Thyroid gland (tissue), 4 donors: Measurements from ENCODE around the gene DIP2B. TPM values are rescaled to one million over a fixed set of nuclear protein-coding genes. Genes with fewer than 3 reads are reported as not detected.
"Not testable (repeated sequence)": the region's sequence is repeated elsewhere in the genome, so short reads cannot be mapped to it uniquely, and the experiment has no call there.

Experiments used
- DNase-seq, 2 donors: peaks; one replicate each; pipeline ENCODE4 v3.0.0-alpha.2; 2019
- H3K27ac ChIP-seq, 3 donors: fragments of 200-600 bp; sonication (generic); 1 replicate in 2 of 3; 2 replicates in 1 of 3; pipeline ENCODE4 v1.5.1; 2016 to 2019; ENCODE audit warnings: mild to moderate bottlenecking in 1 of 3, moderate library complexity in 1 of 3
- H3K27me3 ChIP-seq: fragments of 200-600 bp; sonication (generic); one replicate; pipeline ENCODE4 v1.5.1; 2019
- H3K36me3 ChIP-seq, 2 donors: fragments of 200-600 bp; sonication (generic); one replicate each; pipeline ENCODE4 v1.5.1; 2016 to 2019
- H3K4me1 ChIP-seq, 2 donors: fragments of 200-600 bp; sonication (generic); one replicate each; pipeline ENCODE4 v1.5.1; 2017 to 2019
- H3K4me3 ChIP-seq, 3 donors: fragments of 200-600 bp; sonication (generic); replicated peaks in 1 of 3; 1 replicate in 2 of 3; 2 replicates in 1 of 3; pipeline ENCODE4 v1.5.1; 2016; ENCODE audit warnings: mild to moderate bottlenecking in 1 of 3
- H3K9me3 ChIP-seq: fragments of 200-600 bp; sonication (generic); one replicate; pipeline ENCODE4 v1.5.1; 2017
- POLR2A ChIP-seq, 2 donors: fragments of 450-650 bp; IDR thresholded peaks; one replicate each; pipeline ENCODE4 v1.6.1; 2017; ENCODE audit warnings: antibody characterized with exemption in 2 of 2, mild to moderate bottlenecking in 2 of 2, moderate library complexity in 1 of 2
- WGBS, 2 donors: methylation state at CpG; one replicate each; pipeline ENCODE4 v1.1.5; 2017; 5-methylcytosine and 5-hydroxymethylcytosine counted together
- intact Hi-C: fragments of 100-400 bp; cut with DNase I; formaldehyde crosslinking; loops from one replicate; pipeline ENCODE4 v1.15.1; 2023
- total RNA-seq, 4 donors: library from RNA; depleted of rRNA; stranded (reverse); fragments of >200 nt; gene quantifications; one replicate each; pipeline ENCODE4 v1.2.3, GENCODE V29; 2016
- TF ChIP-seq, protein P1 (sequence below), 6 experiments: fragments of 200-600 bp in 3 of 6; fragments of 450-650 bp in 3 of 6; sonication (generic) in 3 of 6; IDR thresholded peaks; one replicate each; pipeline ENCODE4 v1.5.1; 2016 to 2019; ENCODE audit warnings: antibody characterized with exemption in 6 of 6, mild to moderate bottlenecking in 2 of 6, inconsistent platforms in 1 of 6, moderate library complexity in 1 of 6

Gene DIP2B
- total RNA-seq, 4 donors from 2014 or later = 27.7 to 45.7 (median 32.4) TPM

DNA sequence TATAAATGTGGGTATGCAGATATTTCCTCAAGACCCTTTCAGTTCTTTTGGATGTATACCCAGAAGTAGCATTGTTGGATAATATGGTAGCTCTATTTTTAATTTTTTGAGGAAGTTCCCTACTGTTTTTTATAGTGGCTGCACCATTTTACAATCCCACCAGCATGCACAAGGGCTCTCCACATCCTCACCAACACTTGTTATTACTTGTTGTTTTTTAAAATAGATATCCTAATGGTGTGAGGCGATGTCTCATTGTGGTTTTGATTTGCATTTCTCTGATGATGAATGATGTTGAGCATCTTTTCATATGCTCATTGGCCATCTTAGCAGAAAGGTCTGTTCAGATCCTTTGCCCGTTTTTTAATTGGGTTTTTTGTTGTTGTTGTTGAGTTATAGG, 47.1 kb downstream of the DIP2B start:
- no peak overlapping the region for H3K4me3 ChIP-seq
- H3K4me1 ChIP-seq = no peaks in the 10 kb centered on the region
- WGBS, 2 donors = 97 to 98% methylated on average over 2 of the region's 2 CpGs
- DNase-seq = no peak
- H3K36me3 ChIP-seq = no peaks in the 10 kb centered on the region
- TF ChIP-seq, protein P1, sequence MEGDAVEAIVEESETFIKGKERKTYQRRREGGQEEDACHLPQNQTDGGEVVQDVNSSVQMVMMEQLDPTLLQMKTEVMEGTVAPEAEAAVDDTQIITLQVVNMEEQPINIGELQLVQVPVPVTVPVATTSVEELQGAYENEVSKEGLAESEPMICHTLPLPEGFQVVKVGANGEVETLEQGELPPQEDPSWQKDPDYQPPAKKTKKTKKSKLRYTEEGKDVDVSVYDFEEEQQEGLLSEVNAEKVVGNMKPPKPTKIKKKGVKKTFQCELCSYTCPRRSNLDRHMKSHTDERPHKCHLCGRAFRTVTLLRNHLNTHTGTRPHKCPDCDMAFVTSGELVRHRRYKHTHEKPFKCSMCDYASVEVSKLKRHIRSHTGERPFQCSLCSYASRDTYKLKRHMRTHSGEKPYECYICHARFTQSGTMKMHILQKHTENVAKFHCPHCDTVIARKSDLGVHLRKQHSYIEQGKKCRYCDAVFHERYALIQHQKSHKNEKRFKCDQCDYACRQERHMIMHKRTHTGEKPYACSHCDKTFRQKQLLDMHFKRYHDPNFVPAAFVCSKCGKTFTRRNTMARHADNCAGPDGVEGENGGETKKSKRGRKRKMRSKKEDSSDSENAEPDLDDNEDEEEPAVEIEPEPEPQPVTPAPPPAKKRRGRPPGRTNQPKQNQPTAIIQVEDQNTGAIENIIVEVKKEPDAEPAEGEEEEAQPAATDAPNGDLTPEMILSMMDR (IDR thresholded peaks at IDR 0.05) = no peak
- TF ChIP-seq POLR2A (IDR thresholded peaks at IDR 0.05) = no peak
- H3K27me3 ChIP-seq = no peaks in the 10 kb centered on the region
- no peak overlapping the region for H3K27ac ChIP-seq
- no peaks in the 10 kb centered on the region for H3K9me3 ChIP-seq
- intact Hi-C loops = no loop called here

DNA sequence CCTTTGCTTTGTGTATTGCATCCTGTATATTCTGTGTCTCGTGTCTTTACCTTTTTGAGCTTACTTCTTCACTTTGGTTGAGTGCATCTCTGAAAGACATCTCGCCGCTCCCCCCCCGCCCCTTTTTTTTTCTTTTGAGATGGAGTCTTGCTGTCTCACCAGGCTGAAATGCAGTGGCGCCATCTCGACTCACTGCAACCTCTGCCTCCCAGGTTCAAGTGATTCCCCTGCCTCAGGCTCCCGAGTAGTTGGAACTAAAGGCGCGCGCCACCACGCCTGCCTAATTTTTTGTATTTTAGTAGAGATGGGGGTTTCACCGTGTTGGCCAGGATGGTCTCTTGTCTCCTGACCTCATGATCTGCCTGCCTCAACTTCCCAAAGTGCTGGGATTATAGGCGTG, 49.9 kb downstream of the DIP2B start:
- H3K36me3 ChIP-seq = no peaks in the 10 kb centered on the region
- no peak overlapping the region for H3K4me3 ChIP-seq
- intact Hi-C loops = no loop called here
- 95 to 96% methylated on average over 13 of the region's 13 CpGs for WGBS, 2 donors
- H3K27me3 ChIP-seq = no peaks in the 10 kb centered on the region
- no peak overlapping the region for H3K27ac ChIP-seq
- TF ChIP-seq POLR2A (IDR thresholded peaks at IDR 0.05) = no peak
- TF ChIP-seq, protein P1 (IDR thresholded peaks at IDR 0.05) = no peak
- DNase-seq = no peak
- H3K9me3 ChIP-seq = no peaks in the 10 kb centered on the region
- H3K4me1 ChIP-seq = no peaks in the 10 kb centered on the region

DNA sequence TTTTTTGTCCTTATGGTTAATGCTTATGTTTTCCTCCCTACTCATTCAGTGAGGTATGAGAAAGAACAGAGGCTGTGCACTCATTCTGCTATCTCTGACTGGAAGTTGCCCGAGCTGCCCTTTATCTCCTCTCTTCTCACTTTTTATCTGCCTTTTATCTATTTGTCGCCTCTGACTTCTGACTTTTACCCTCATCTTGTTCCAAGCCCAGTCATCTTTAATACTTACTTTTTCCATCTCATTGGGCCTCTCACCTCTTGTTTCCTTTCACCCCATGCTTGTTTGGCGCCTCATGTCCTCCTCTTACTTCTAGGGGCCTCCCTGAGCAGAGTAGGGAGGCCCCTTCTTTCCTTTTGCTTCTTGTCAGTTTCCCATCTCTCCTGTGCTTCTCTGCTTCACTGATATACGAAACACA, 50.7 kb downstream of the DIP2B start:
- H3K27ac ChIP-seq = no peak overlapping the region
- no peaks in the 10 kb centered on the region for H3K9me3 ChIP-seq
- H3K4me1 ChIP-seq = no peaks in the 10 kb centered on the region
- WGBS, 2 donors = 93% methylated on average over 4 of the region's 4 CpGs
- TF ChIP-seq, protein P1 (IDR thresholded peaks at IDR 0.05) = no peak
- no peak for TF ChIP-seq POLR2A (IDR thresholded peaks at IDR 0.05)
- intact Hi-C loops = no loop called here
- no peaks in the 10 kb centered on the region for H3K36me3 ChIP-seq
- no peak for DNase-seq
- H3K4me3 ChIP-seq = no peak overlapping the region
- no peaks in the 10 kb centered on the region for H3K27me3 ChIP-seq

DNA sequence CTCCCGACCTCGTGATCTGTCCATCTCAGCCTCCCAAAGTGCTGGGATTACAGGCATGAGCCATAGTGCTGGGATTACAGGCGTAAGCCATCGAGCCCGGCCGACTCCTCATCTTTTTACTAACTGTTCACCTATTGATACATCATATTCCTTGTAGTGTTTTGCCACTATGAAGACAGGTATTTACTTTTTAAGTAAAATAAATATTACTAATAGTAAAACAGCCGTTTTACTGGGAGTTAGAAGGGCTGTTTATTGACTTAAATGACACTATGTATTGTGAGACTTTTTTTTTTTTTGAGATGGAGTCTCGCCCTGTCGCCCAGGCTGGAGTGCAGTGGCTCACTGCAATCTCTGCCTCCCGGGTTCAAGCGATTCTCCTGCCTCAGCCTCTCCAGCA, 51.5 kb downstream of the DIP2B start:
- 94 to 97% methylated on average over 11 of the region's 11 CpGs for WGBS, 2 donors
- TF ChIP-seq, protein P1 (IDR thresholded peaks at IDR 0.05) = no peak
- TF ChIP-seq POLR2A (IDR thresholded peaks at IDR 0.05) = no peak
- no peaks in the 10 kb centered on the region for H3K4me1 ChIP-seq
- H3K9me3 ChIP-seq = no peaks in the 10 kb centered on the region
- no peak overlapping the region for H3K4me3 ChIP-seq
- H3K27ac ChIP-seq = no peak overlapping the region
- DNase-seq = no peak
- intact Hi-C loops = no loop called here
- H3K36me3 ChIP-seq = no peaks in the 10 kb centered on the region
- no peaks in the 10 kb centered on the region for H3K27me3 ChIP-seq

DNA sequence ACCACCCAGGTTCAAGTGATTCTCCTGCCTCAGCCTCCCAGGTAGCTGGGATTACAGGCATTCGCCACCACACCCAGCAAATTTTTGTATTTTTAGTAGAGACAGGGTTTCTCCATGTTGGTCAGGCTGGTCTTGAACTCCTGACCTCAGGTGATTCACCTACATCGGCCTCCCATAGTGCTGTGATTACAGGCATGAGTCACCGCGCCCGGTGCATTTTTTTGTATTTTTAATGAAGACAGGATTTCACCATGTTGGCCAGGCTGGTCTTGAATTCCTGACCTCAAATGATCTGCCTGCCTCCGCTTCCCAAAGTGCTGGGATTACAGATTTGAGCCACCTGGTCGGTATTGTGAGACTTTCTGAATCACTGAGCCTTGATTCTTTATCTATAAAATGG, 52.0 kb downstream of the DIP2B start:
- H3K36me3 ChIP-seq, H3K9me3 ChIP-seq, H3K27ac ChIP-seq, intact Hi-C loops, H3K27me3 ChIP-seq, DNase-seq, H3K4me3 ChIP-seq, H3K4me1 ChIP-seq: not testable (repeated sequence)
- 96 to 97% methylated on average over 7 of the region's 7 CpGs for WGBS, 2 donors

DNA sequence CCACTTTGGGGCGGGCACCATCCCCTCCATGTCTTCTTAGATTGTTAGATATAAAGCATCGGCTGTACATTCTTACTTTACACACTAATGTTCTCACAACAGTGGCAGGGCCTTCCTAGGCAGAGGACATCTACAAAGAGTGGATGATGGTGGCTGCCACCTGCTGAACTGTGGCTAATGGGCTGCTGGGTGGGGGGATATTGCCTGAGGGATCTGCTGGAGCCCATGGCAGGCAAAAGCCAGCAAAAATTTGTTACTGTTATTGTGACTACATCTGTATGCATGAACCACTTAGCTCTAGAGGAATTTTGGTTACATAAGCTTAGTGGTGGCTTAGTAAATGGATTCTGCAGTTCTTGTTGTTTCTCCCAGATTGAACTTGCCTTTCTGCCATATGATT, 52.6 kb downstream of the DIP2B start:
- H3K4me1 ChIP-seq = no peaks in the 10 kb centered on the region
- TF ChIP-seq POLR2A (IDR thresholded peaks at IDR 0.05) = no peak
- TF ChIP-seq, protein P1 (IDR thresholded peaks at IDR 0.05) = no peak
- DNase-seq = no peak
- H3K36me3 ChIP-seq = no peaks in the 10 kb centered on the region
- H3K9me3 ChIP-seq = no peaks in the 10 kb centered on the region
- H3K4me3 ChIP-seq = no peak overlapping the region
- H3K27ac ChIP-seq = no peak overlapping the region
- 100% methylated on average over 2 of the region's 2 CpGs for WGBS, 2 donors
- intact Hi-C loops = no loop called here
- no peaks in the 10 kb centered on the region for H3K27me3 ChIP-seq
